Stomach (tissue), 4 donors: ENCODE measurements around the gene EVA1C.

Experiments
- POLR2A ChIP-seq, 4 donors: fragments of 450-650 bp; IDR thresholded peaks; one replicate each; pipeline ENCODE4 v1.6.1; 2016; ENCODE audit warnings: antibody characterized with exemption in 4 of 4, control low read depth in 2 of 4, mild to moderate bottlenecking in 1 of 4, moderate library complexity in 1 of 4
- TF ChIP-seq, protein P1 (sequence below), 7 experiments: fragments of 450-650 bp in 4 of 7; fragments of 200-600 bp in 3 of 7; sonication (generic) in 3 of 7; IDR thresholded peaks; one replicate each; pipeline ENCODE4 v1.5.1; 2016 to 2019; ENCODE audit warnings: antibody characterized with exemption in 7 of 7, control low read depth in 2 of 7, mild to moderate bottlenecking in 1 of 7

DNA sequence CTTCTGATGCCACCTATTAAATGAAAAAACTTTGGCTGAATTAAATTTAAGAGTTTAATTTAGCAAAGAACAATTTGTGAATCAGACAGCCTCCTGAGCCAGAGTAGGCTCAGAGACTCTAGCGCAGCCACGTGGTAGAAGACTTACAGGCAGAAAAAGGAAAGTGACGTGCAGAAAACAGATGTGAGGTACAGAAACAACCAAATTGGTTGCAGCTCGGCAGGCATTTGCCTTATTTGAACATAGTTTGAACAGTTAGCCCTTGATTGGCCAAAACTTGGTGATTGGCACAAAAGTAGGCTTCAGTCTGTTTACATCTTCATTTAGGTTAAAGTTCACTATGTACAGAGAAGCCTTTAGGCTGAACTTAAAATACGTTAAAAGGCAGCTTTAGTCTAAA is 149.9 kb downstream of the EVA1C start:
- TF ChIP-seq, protein P1, sequence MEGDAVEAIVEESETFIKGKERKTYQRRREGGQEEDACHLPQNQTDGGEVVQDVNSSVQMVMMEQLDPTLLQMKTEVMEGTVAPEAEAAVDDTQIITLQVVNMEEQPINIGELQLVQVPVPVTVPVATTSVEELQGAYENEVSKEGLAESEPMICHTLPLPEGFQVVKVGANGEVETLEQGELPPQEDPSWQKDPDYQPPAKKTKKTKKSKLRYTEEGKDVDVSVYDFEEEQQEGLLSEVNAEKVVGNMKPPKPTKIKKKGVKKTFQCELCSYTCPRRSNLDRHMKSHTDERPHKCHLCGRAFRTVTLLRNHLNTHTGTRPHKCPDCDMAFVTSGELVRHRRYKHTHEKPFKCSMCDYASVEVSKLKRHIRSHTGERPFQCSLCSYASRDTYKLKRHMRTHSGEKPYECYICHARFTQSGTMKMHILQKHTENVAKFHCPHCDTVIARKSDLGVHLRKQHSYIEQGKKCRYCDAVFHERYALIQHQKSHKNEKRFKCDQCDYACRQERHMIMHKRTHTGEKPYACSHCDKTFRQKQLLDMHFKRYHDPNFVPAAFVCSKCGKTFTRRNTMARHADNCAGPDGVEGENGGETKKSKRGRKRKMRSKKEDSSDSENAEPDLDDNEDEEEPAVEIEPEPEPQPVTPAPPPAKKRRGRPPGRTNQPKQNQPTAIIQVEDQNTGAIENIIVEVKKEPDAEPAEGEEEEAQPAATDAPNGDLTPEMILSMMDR (IDR thresholded peaks at IDR 0.05), result peak in 2 of 7 experiments; percentile 22 to 36
- TF ChIP-seq POLR2A (IDR thresholded peaks at IDR 0.05), result no peak
